ENCODE results near the gene RAB8A. TPM values are rescaled to one million over a fixed set of nuclear protein-coding genes. Genes with fewer than 3 reads are reported as not detected.

The RAB8A gene
- total and polyA plus RNA-seq, 9 of the 15 experiments (the other 6 are each of a cell fraction or from before 2014, with no cell fraction given): 11.2 to 102 (median 53.2) TPM

- TF ChIP-seq CBX1 (IDR thresholded peaks at IDR 0.05; ENCODE audit: low read depth) (peak; percentile 85), BRF2 (IDR thresholded peaks at IDR 0.05; ENCODE audit: borderline replicate concordance, insufficient read depth, insufficient read length) (no peak), MEF2A (IDR thresholded peaks at IDR 0.05; ENCODE audit: control insufficient read depth, low read depth, low read length) (no peak), ARNT (IDR thresholded peaks at IDR 0.05) (peak in 1 of 2 experiments; percentile 88; a peak in 2 of 4 replicates), HNRNPLL (IDR thresholded peaks at IDR 0.05; ENCODE audit: low read depth, low read length, poor library complexity, severe bottlenecking) (no peak), ESRRA (IDR thresholded peaks at IDR 0.05; ENCODE audit: borderline replicate concordance, low read depth) (peak; percentile 49; the same call in 1 of the 2 replicates), CXXC5 (CRISPR knock-in tag; IDR thresholded peaks at IDR 0.05) (peak; percentile 25; the same call in 1 of the 2 replicates), SIN3A (IDR thresholded peaks at IDR 0.05; ENCODE audit: borderline replicate concordance in 2 of 2, control insufficient read depth in 1 of 2, low read depth in 2 of 2, low read length in 2 of 2) (no peak), RAD51 (IDR thresholded peaks at IDR 0.05; ENCODE audit: borderline replicate concordance, low read depth) (no peak), THRA (IDR thresholded peaks at IDR 0.05) (no peak), ZNF589 (CRISPR knock-in tag; IDR thresholded peaks at IDR 0.05; ENCODE audit: low read depth) (no peak), ETS1 (conservative IDR thresholded peaks at IDR 0.05; ENCODE audit: control insufficient read depth, low read depth, low read length) (no peak), ZFX (CRISPR knock-in tag; IDR thresholded peaks at IDR 0.05) (peak; percentile 14; the same call in 1 of the 2 replicates), TBL1XR1 (IDR thresholded peaks at IDR 0.05; ENCODE audit: low read length in 2 of 2) (no peak), POLR2H (tag; IDR thresholded peaks at IDR 0.05; ENCODE audit: low read depth) (no peak), ZNF41 (CRISPR knock-in tag; conservative IDR thresholded peaks at IDR 0.05) (no peak), HEY1 (CRISPR knock-in tag; IDR thresholded peaks at IDR 0.05; ENCODE audit: borderline replicate concordance) (no peak), COPS2 (conservative IDR thresholded peaks at IDR 0.05) (no peak), RBBP5 (IDR thresholded peaks at IDR 0.05; ENCODE audit: borderline replicate concordance, insufficient read depth, low read length, poor library complexity, severe bottlenecking) (no peak), ZNF699 (CRISPR knock-in tag; IDR thresholded peaks at IDR 0.05; ENCODE audit: insufficient replicate concordance) (no peak), ZNF274 (IDR thresholded peaks at IDR 0.05; ENCODE audit: borderline replicate concordance, low read depth, low read length) (no peak)
- TF ChIP-seq, protein P1, sequence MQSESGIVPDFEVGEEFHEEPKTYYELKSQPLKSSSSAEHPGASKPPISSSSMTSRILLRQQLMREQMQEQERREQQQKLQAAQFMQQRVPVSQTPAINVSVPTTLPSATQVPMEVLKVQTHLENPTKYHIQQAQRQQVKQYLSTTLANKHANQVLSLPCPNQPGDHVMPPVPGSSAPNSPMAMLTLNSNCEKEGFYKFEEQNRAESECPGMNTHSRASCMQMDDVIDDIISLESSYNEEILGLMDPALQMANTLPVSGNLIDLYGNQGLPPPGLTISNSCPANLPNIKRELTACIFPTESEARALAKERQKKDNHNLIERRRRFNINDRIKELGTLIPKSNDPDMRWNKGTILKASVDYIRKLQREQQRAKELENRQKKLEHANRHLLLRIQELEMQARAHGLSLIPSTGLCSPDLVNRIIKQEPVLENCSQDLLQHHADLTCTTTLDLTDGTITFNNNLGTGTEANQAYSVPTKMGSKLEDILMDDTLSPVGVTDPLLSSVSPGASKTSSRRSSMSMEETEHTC (IDR thresholded peaks at IDR 0.05): no peak
Observed at GRCh38 chr19:16066611-16067104, 45.0 kb upstream of the RAB8A start (continued).
